Activated T-cell treated with anti-CD3 and anti-CD28 coated beads, Interleukin-2, amount 50 U/mL, for 1 hour (primary cell): ENCODE results near the gene B3GAT3.
A peak's percentile ranks its signal among the peaks of the same experiment; 100 is the strongest.
"Not testable (repeated sequence)": the region's sequence is repeated elsewhere in the genome, so short reads cannot be mapped to it uniquely, and the experiment has no call there.

Experiments used
- DNase-seq: peaks from one replicate; pipeline ENCODE4 v3.0.0-alpha.2; 2020

The B3GAT3 gene

DNA sequence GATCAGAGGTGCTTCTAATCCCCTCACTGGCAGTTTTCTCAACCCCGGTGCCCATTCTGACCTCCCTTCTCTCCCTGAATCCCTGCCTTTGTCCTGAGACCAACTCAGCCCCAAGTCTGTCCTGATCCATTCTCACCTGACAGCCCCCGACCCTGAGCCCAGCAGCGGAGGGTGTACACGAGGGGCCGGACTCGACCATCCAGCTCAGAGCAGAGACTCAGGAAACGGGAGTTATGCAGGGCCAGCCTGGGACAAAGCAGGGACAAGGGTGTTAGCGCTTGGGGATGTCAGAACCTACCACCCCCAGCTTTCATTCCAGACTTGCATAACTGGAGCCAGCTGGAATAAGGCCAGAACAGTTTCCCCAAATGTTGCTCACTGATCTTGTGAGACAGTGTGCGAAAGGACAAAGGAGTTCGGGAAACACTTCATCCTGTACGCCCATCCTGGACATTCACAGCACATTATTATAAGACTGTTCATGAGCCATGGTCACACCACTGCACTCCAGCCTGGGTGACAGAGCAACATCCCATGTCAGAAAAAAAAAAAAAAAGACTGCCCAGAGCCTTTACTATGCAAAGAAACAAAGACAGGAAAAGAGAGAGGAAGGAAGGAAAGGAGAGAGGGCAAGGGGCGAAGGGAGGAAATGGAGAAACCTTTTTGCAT is 44.6 kb downstream of the B3GAT3 start:
- DNase-seq: no peak

DNA sequence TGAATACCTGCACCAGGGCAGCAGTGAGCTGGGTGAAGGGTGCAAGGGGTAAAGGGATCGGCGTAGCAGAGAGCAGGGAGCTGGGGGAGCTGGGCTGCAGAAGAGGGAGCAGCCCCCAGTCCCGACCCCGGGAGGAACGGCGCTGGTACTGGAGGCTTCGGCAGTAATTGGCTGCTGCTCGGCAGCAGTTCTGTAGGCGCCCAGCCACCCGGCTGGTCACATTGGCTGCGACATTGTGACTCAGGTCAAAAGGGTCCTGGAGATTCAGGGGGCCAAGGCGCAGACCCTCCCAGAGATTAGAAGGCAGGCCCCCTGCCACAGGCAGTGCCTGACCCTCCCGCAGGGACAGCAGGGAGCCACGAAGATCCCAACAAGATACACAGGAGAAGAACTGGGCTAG is 45.9 kb downstream of the B3GAT3 start:
- DNase-seq: no peak

DNA sequence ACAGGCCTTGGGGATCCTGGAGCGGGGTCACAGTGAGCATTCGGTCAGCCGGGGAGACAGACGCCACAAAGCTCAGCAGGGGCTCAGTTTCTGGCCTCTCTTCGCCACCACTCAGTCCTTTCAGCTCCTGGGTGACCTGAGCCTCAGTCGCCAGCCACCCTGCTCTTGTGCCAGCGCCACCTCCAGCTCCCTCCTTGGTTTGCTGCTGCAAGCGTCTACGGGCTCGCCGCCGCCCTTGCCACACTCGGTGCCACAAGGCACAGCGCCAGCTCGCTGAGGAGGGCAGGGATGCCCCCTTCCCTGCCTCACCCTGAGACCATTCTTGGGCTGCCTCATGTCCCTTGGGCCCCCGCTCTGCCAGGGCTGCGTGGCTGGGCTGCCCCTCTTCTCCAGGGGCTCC is 46.6 kb downstream of the B3GAT3 start:
- DNase-seq: no peak

DNA sequence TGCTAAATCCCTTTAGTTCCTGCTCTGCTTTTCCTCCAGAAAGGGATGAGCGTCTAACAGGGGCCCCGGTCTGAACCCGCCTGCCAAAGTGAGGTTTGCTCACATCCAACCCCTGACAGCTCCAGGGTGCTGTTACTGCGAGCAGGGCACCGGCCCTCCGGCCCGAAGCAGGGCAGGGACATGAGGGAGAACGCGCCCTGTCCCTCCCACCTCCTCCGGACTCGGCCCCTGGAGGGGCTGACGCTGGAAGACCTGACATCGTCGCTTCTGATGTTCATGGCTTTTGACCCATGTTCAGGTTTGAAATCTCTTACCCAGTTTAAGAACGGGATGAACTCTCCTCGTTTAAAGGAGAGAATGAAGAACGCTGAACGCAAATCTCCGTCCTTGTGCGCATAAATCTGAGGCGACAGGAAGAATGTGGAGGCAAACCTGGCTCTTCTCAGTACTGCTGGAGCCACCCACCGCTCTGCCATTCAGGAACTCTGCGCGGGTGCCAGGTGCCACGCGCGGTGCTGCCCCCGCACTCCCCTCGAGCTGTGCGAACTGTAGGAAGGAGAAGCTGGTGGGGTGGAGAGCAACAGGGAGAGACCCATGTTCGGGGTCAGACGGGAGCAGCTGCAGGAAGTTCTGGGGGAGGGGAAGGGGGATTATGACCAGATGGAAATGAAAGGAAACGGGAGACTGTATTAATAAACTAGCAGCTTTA is 47.3 kb downstream of the B3GAT3 start:
- DNase-seq: no peak

DNA sequence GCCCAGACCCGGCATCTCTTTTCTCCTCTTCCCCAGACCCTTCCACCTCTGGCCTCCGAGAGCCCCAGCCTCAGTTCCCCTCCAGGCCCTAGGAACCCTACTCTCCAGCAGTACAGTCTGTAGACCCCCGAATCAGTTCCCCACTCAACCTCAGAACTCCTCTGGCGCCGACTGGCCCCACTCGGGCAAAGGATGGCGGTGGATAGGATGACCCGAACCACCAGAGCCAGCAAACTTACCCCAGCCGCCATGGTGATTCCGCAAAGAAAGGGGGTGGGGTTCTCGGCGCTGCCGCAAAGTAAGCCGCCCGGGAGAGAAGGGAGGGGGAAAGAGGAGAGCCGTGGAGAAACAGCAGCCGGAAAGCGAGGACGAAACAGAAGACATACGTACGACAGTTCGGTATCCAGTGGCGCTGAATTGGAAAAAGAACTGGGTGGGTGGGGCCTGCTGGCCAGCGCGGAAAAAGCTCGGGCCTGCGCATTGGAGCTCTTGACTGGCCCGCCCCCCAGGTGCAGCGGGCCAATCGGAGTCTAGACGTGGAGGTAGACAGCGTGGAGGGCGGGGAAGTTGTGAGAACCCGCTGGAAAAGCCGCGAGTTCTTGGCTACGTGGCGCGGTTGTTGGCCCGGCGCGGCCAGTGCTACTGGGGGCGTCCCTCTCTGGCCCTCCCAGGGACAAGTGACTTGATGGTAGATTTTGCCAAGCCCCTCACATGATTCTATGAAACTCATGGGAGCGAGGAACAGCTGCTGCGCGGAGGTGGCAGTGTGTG is 48.0 kb downstream of the B3GAT3 start, which contains the start of gene EEF1G:
Gene EEF1G (minus strand): TSS at position 300 of the 771 bp plus-strand sequence. CDS start 49 bp downstream, at position 251.
- DNase-seq: peak; percentile 96

DNA sequence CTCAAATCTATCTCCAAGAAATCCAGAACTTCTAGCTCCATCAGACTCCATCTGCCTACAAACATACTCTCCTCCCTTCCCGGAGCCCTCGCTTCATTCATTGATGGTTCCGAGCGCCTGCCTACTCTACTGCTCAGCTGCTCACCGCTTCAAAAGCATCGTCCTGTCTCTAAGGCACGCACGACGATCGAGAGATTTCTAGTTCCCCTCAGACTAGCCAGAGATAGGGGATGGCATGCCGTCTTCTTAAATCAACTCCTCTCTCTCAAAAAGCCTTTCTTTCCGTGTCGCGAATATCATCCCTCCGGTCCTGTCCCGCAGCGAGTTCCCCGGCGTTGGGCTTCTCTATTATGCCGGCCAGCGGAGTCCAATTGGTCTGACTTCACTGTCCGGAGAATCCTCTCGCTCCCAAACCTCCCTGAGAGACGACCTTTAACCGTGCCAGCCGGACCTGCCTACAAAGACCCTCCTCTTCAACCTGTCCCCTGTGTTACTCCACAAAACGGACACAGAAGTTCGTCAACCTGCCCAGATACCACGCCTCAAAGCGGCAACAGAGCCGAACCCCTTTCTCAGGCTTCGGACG is 48.7 kb downstream of the B3GAT3 start:
- peak; percentile 43 for DNase-seq

DNA sequence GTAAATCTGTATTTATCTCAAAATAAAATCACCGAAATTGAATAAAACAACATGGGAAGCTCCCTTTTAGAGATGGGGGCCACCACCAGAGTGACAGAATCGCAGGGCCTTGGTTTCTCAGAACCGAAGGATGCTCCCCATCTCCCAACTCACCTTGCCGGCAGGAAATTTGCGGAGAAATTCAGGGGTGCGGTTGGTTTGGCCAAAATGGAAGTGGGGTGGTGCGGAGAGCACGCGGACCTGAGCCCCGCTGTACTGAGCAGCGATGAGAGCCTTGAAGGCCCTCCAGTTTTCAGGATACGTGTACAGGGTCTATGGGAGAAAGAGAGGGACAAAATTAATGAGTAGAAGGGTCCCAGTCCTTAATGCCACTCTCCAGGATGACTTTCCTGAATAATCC is 49.4 kb downstream of the B3GAT3 start:
- no peak for DNase-seq

DNA sequence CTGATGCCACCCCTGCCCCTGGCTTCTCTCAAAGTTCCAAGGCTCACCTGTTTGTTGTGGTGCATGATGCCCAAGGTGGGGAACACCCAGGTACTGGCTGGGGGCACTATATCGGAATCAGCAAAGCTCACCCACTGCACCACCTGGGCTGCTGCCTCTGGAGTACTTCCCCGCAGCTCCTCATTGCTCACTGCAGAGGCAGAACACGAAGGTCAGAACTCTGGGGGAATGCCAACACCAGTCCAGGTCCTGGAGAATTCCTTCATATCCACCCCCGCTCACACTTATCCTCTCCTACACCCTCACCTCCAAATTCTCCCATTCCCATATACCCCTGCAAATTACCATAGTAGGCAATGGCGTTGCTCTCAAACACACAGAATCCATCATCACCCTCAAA is 50.3 kb downstream of the B3GAT3 start:
- not testable (repeated sequence) for DNase-seq

DNA sequence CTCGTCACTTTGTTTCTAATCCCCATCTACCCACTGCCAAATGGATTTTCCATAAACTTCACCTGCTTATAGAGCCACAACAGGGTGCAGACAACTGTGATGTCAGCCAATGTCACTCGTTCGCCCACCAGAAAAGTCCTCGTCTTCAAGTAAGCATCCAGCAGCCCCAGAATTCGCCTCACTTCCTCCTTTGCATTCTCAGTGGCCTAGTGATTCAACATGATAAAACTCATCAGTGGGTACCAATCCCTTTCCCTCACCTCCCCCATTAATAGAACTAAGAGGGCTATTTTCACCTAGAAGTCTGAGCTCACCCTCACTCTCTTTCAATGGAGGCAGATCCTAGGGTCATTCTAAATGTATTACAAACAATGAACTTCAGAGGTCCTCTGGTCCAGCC is 50.9 kb downstream of the B3GAT3 start:
- DNase-seq: not testable (repeated sequence)

DNA sequence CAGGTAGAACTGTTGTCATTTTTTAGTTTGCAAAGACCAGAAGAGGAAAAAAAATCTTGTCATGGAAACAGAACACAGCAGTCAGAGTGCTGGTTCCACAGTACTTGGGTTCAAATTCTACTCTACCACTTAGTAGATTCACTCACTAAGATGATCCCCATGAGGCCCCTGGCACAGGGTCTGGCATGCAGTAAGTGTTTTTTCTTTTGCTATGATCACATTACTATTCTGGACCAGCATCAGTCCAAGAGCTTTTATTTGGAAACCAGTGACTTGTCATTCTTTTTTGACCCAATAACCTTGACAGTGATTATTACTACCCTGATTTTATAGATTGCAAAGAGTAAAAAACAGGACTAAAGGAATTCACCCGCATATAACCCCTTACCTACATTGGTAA is 52.2 kb downstream of the B3GAT3 start:
- no peak for DNase-seq

DNA sequence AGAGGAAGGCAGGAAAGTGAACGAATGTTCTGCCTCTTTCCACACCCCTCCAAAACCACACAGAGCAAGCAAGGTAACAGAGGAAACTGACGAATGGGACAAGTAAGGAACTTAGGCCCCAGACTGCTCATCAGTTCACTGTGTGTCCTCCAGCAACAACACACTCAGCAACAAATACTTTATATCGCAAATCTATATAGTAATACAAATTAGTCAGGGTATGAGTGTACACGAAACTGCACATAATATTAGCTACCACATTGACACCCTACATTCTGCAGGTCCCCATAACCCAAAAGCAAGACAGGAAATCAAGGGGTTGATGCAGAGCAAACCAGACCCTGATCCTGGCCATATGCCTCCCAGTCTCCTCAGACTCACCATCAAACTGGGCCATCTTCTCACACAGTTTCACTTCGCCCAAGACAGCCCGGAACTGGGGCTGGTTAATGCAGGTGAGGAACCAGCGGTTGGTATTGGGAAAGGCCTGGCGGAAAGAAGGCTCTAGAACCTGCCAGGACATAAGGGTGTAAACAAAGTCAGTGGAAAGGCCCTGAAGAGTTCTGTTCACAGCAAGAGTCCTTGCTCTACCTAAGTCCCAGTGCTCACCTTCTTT is 54.7 kb downstream of the B3GAT3 start:
- DNase-seq: no peak

DNA sequence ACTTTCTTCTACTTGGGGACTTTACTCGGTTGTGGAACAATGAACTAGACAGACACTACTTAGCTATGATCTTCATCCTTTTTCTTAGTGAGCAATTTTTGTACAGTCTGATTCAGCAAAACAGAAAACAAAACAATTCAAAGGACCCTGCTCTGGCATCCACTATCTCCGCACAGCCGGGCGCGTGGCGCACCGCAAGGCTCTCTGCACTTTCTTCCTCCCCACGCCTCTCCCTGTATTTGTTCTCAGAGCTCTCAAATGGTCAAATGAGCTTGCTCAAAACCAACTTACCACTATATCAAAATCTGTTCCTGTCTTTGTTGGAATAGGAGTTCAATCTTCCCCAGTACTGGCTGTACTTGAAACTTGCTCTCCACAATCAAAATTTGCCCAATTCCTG is 55.5 kb downstream of the B3GAT3 start:
- no peak for DNase-seq
